CD1c-positive myeloid dendritic cell (primary cell): ENCODE data around the gene SLC26A2.

Source experiments
- DNase-seq: peaks from one replicate; pipeline ENCODE4 v3.0.0-alpha.2; 2016; ENCODE audit errors: extremely low spot score

Gene SLC26A2

DNA sequence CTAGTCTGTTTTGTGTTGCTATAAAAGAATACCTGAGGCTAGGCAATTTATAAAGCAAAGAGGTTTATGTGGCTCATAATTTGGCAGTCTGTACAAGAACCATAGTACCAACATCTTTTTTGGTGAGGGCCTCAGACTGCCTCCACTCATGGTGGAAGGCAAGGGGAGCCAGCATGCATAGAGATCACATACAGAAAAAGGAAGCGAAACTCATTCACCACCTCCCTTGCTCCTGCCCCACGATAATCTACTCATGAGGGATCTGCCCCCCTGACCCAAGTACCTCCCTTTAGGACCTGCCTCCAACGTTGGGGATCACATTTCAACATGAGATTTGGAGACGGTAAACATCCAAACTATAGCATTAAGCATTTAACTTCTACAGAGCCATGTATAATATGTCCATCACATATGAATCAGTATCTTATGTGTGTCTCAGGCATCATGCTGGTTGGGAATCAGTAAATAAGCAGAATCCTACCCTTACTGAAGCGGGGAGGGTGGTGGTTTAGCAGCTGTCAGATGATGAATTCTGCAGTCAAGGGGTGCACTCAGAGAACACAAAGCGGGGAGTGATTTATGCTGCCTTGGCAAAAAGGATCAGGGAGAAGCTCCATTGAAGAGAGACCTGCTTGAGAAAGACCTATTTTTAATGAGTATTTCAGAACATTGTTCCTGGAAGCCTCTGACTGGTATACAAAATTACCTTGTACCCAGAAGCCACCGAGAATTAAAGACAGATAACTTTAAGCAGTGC lies 74.8 kb downstream of the SLC26A2 start:
- no peak for DNase-seq

DNA sequence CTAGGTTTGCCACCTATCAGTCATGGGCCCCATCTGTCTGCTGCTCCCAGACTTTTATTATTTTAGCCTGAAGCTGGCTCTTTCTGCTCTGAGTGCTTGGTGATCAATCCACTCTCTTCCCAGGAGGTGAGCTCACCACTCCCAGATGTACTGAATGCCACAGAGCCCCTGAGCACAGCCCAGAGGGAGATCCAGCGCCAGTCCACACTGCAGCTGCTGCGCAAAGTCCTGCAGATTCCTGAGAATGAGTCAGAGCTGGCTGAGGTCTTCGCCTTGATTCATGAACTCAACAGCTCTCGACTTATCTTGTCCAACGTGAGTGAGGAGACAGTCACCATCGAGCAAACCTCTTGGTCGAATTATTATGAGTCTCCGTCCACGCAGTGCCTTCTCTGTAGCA lies 76.0 kb downstream of the SLC26A2 start:
- no peak for DNase-seq
